HepG2 (cell line): ENCODE measurements around the gene MYO16. TPM values are rescaled to one million over a fixed set of nuclear protein-coding genes. Genes with fewer than 3 reads are reported as not detected.

ENCODE experiments used
- ATAC-seq: fragments of 200-7000 bp; cut with Tn5 transposase; 3 replicates; pipeline ENCODE4 v1.9.1; 2020; ENCODE audit warnings: mild to moderate bottlenecking, moderate library complexity
- BruUV-seq: library from RNA; stranded (reverse); fragments of 400-500 nt; replicated peaks from 2 replicates; lab custom pipeline; 2021; lab: Mats Ljungman, UMichigan
- CTCF ChIA-PET: fragments of 300-600 bp; formaldehyde crosslinking; extraction: SDS; loops from one replicate; lab custom pipeline; 2021; ENCODE audit warnings: low total read pairs, inconsistent platforms, low intra/inter-chr PET ratio; lab: Yijun Ruan, JAX
- POLR2A ChIA-PET: fragments of 350-600 bp; sonication (Branson Sonifier 250); formaldehyde crosslinking; loops from one replicate; lab custom pipeline; 2020; ENCODE audit warnings: antibody characterized with exemption, inconsistent platforms; lab: Yijun Ruan, JAX
- DNase-seq: peaks from one replicate; pipeline ENCODE4 v3.0.0-alpha.2; 2015; ENCODE audit warnings: low spot score
- FAIRE-seq: peaks from 3 replicates; lab custom pipeline; 2011; peaks lifted over from hg19 to GRCh38; lab: Jason Lieb, UNC
- H2AFZ ChIP-seq: one replicate; pipeline ENCODE4 v1.6.1; 2011; ENCODE audit warnings: low read length, inconsistent platforms
- H3K27ac ChIP-seq: fragments of 300-600 bp; 3 replicates; pipeline ENCODE4 v1.8.0; 2011; ENCODE audit warnings: mixed run types, mild to moderate bottlenecking, mixed read lengths, low read length, inconsistent platforms; ENCODE audit not compliant: insufficient read depth; ENCODE audit errors: extremely low read length
- H3K27me3 ChIP-seq, 2 experiments: fragments of 200-600 bp in 1 of 2; 2 replicates in 1 of 2; 3 replicates in 1 of 2; pipeline versions ENCODE4 v1.6.0 to v1.8.0; 2011; ENCODE audit warnings: low read length in 2 of 2, mild to moderate bottlenecking in 2 of 2, moderate library complexity in 2 of 2, inconsistent platforms in 1 of 2; ENCODE audit not compliant: insufficient read depth in 2 of 2, control insufficient read depth in 1 of 2
- H3K36me3 ChIP-seq, 2 experiments: fragments of 200-600 bp in 1 of 2; replicated peaks in 1 of 2; 2 replicates in 1 of 2; 3 replicates in 1 of 2; pipeline versions ENCODE4 v1.5.1 to v1.8.0; 2011; ENCODE audit warnings: low read length in 2 of 2, inconsistent platforms in 1 of 2; ENCODE audit not compliant: insufficient read depth in 2 of 2, control insufficient read depth in 1 of 2
- H3K4me1 ChIP-seq: 2 replicates; pipeline ENCODE4 v1.5.1; 2012; ENCODE audit warnings: low read length, inconsistent platforms; ENCODE audit not compliant: insufficient read depth
- H3K4me2 ChIP-seq: 2 replicates; pipeline ENCODE4 v1.6.0; 2011; ENCODE audit warnings: low read depth, low read length, inconsistent platforms
- H3K4me3 ChIP-seq, 3 experiments: fragments of 200-600 bp in 1 of 3; sonication (generic), shearing (Covaris generic) in 1 of 3; replicated peaks in 1 of 3; 2 replicates each; pipeline ENCODE4 v1.5.1; 2011 to 2016; ENCODE audit warnings: low read length in 3 of 3, inconsistent platforms in 2 of 3, low read depth in 2 of 3, mild to moderate bottlenecking in 2 of 3, control low read depth in 1 of 3, mixed read lengths in 1 of 3; ENCODE audit not compliant: insufficient read depth in 1 of 3
- H3K79me2 ChIP-seq: one replicate; pipeline ENCODE4 v1.6.1; 2011; ENCODE audit warnings: low read length, inconsistent platforms; ENCODE audit not compliant: insufficient read depth
- H3K9ac ChIP-seq: 2 replicates; pipeline ENCODE4 v1.6.0; 2011; ENCODE audit warnings: mild to moderate bottlenecking, low read depth, low read length, inconsistent platforms; ENCODE audit not compliant: insufficient read depth
- H3K9me3 ChIP-seq: 2 replicates; pipeline ENCODE4 v1.5.1; 2012; ENCODE audit warnings: mild to moderate bottlenecking, low read length
- H4K20me1 ChIP-seq: 2 replicates; pipeline ENCODE4 v1.6.0; 2011; ENCODE audit warnings: inconsistent platforms, mild to moderate bottlenecking, low read length, moderate library complexity; ENCODE audit not compliant: insufficient read depth
- BCLAF1 ChIP-seq: fragments of 450-650 bp; IDR thresholded peaks from 2 replicates; pipeline ENCODE4 v1.6.1; 2017; ENCODE audit warnings: mild to moderate bottlenecking
- CTCF ChIP-seq: sonication (generic); formaldehyde crosslinking; IDR thresholded peaks from 2 replicates; pipeline ENCODE4 v1.5.0; 2020; ENCODE audit warnings: mild to moderate bottlenecking, missing genetic modification reagents, moderate library complexity
- FOXA1 ChIP-seq, 2 experiments: fragments of 450-650 bp in 1 of 2; sonication (generic) in 1 of 2; formaldehyde crosslinking in 1 of 2; IDR thresholded peaks; 2 replicates each; pipeline versions ENCODE4 v1.4.0 to v1.6.1; 2016 to 2020; ENCODE audit warnings: missing genetic modification reagents in 1 of 2
- MIER3 ChIP-seq: IDR thresholded peaks from 2 replicates; pipeline ENCODE4 v1.6.1; 2016; ENCODE audit warnings: missing compliant biosample characterization, borderline replicate concordance
- NCOA2 ChIP-seq: sonication (generic); formaldehyde crosslinking; IDR thresholded peaks from 2 replicates; pipeline ENCODE4 v1.8.0; 2022; ENCODE audit warnings: inconsistent platforms
- PHF20 ChIP-seq: sonication (generic); formaldehyde crosslinking; IDR thresholded peaks from 2 replicates; pipeline ENCODE4 v1.5.0; 2020; ENCODE audit warnings: mild to moderate bottlenecking, missing genetic modification reagents
- PRPF4 ChIP-seq: fragments of 200-400 bp; formaldehyde crosslinking; IDR thresholded peaks from 2 replicates; pipeline ENCODE4 v1.6.1; 2016; ENCODE audit warnings: low read length, low read depth; ENCODE audit not compliant: poor library complexity, severe bottlenecking
- RARA ChIP-seq: IDR thresholded peaks from 2 replicates; pipeline ENCODE4 v1.6.1; 2016; ENCODE audit warnings: missing genetic modification reagents, missing compliant biosample characterization
- RCOR2 ChIP-seq: IDR thresholded peaks from 2 replicates; pipeline ENCODE4 v1.6.1; 2016; ENCODE audit warnings: missing biosample characterization, missing genetic modification reagents
- REPIN1 ChIP-seq: sonication (generic); formaldehyde crosslinking; IDR thresholded peaks from 2 replicates; pipeline ENCODE4 v1.8.0; 2022; ENCODE audit warnings: missing genetic modification reagents, low read depth, mild to moderate bottlenecking, borderline replicate concordance
- RFX1 ChIP-seq: fragments of 450-650 bp; IDR thresholded peaks from 2 replicates; pipeline ENCODE4 v1.6.1; 2017
- ZNF382 ChIP-seq: sonication (generic); formaldehyde crosslinking; IDR thresholded peaks from 2 replicates; pipeline ENCODE4 v1.5.0; 2020; ENCODE audit warnings: missing genetic modification reagents, mild to moderate bottlenecking, borderline replicate concordance
- ZNF678 ChIP-seq: sonication (generic); formaldehyde crosslinking; IDR thresholded peaks from 2 replicates; pipeline ENCODE4 v1.4.0; 2020; ENCODE audit warnings: mild to moderate bottlenecking, missing genetic modification reagents
- ZNF709 ChIP-seq: sonication (generic); formaldehyde crosslinking; IDR thresholded peaks from 2 replicates; pipeline ENCODE4 v1.5.0; 2020; ENCODE audit warnings: mild to moderate bottlenecking, missing genetic modification reagents
- ZNF766 ChIP-seq: sonication (generic); formaldehyde crosslinking; IDR thresholded peaks from 2 replicates; pipeline ENCODE4 v1.5.0; 2020; ENCODE audit warnings: missing genetic modification reagents, borderline replicate concordance
- WGBS: methylation state at CpG from one replicate; pipeline ENCODE4 v1.1.6; 2017; ENCODE audit warnings: low lambda C conversion rate; 5-methylcytosine and 5-hydroxymethylcytosine counted together
- in situ Hi-C: cut with HindIII; loops from 2 replicates; pipeline ENCODE4 v1.10.0; 2017; ENCODE audit warnings: low pct_unique_long_range_greater_than_20kb; ENCODE audit not compliant: extremely low pct_ligation_motif_present
- intact Hi-C: fragments of 100-400 bp; cut with micrococcal nuclease; formaldehyde crosslinking; loops from one replicate; pipeline ENCODE4 v1.10.0; 2022; ENCODE audit not compliant: unreplicated experiment
- polyA plus RNA-seq, 8 experiments: library from polyadenylated mRNA; depleted of rRNA in 3 of 8; stranded (reverse) in 7 of 8; unstranded in 1 of 8; fragments of >200 nt; fragmentation: Illumina TruSeq in 4 of 8; extraction: Trizol in 4 of 8; gene quantifications; 2 replicates each; pipeline versions ENCODE4 v1.2.1 to v1.2.3, GENCODE V29; 2011 to 2016; ENCODE audit warnings: low read depth in 4 of 8, missing spikeins in 1 of 8, mixed read lengths in 1 of 8; ENCODE audit not compliant: insufficient read depth in 1 of 8
- total RNA-seq, 5 experiments: library from RNA; depleted of rRNA; stranded (reverse); fragments of >200 nt; fragmentation: Illumina TruSeq; extraction: Trizol; gene quantifications; 2 replicates each; pipeline ENCODE4 v1.2.3, GENCODE V29; 2016; ENCODE audit warnings: low read depth in 1 of 5

Gene MYO16
- total and polyA plus RNA-seq, 2 of the 13 experiments (the other 11 are each of a cell fraction or from before 2014, with no cell fraction given), result not detected

GRCh38 chr13:108743522-108743921 lies 114.1 kb downstream of the MYO16 start:
- DNase-seq (no peak), ATAC-seq (no peak), FAIRE-seq (no peak)
- BruUV-seq, result no TSS peak
- POLR2A ChIA-PET, result no interaction called here
- H3K36me3 ChIP-seq, result no peaks in the 10 kb centered on the region
- intact Hi-C loops (no loop called here), in situ Hi-C loops (no loop called here)
- H3K27me3 ChIP-seq, result no peaks in the 10 kb centered on the region
- no peaks in the 10 kb centered on the region for H3K4me1 ChIP-seq
- no peak overlapping the region for H3K9ac ChIP-seq
- no peaks in the 10 kb centered on the region for H4K20me1 ChIP-seq
- TF ChIP-seq RCOR2 (CRISPR knock-in tag) (no peak), ZNF709 (CRISPR knock-in tag) (no peak), REPIN1 (CRISPR knock-in tag) (no peak), ZNF382 (CRISPR knock-in tag) (no peak), RARA (no peak), ZNF678 (CRISPR knock-in tag) (no peak), ZNF766 (CRISPR knock-in tag) (no peak), MIER3 (CRISPR knock-in tag) (no peak), RFX1 (no peak), NCOA2 (CRISPR knock-in tag) (no peak), CTCF (CRISPR knock-in tag) (no peak), PRPF4 (no peak), BCLAF1 (no peak), PHF20 (CRISPR knock-in tag) (no peak), FOXA1 (IDR thresholded peaks at IDR 0.05) (no peak), FOXA1 (CRISPR knock-in tag; IDR thresholded peaks at IDR 0.05) (no peak)
- no peak overlapping the region for H3K27ac ChIP-seq
- peaks cover 17% of the 10 kb centered on the region; the same call in 1 of the 2 replicates for H3K9me3 ChIP-seq
- 25% methylated on average over 4 of the region's 4 CpGs for WGBS
- no peaks in the 10 kb centered on the region for H3K79me2 ChIP-seq
- H3K4me3 ChIP-seq, result no peak overlapping the region
- H3K4me2 ChIP-seq, result no peak overlapping the region
- CTCF ChIA-PET, result no interaction called here
- no peak overlapping the region for H2AFZ ChIP-seq
